GM12878 (cell line): ENCODE measurements around the gene RAI14. TPM values are rescaled to one million over a fixed set of nuclear protein-coding genes. Genes with fewer than 3 reads are reported as not detected.
"Not testable (repeated sequence)": the region's sequence is repeated elsewhere in the genome, so short reads cannot be mapped to it uniquely, and the experiment has no call there.

Source experiments
- ATAC-seq: fragments of 200-7000 bp; cut with Tn5 transposase; 3 replicates; pipeline ENCODE4 v1.9.1; 2020; ENCODE audit warnings: mild to moderate bottlenecking, moderate library complexity
- BruUV-seq: library from RNA; stranded (reverse); fragments of 400-500 nt; replicated peaks from 2 replicates; lab custom pipeline; 2021; lab: Mats Ljungman, UMichigan
- CTCF ChIA-PET: fragments of 300-600 bp; sonication (Branson Sonifier 250); formaldehyde crosslinking; extraction: SDS; loops from one replicate; lab custom pipeline; 2021; ENCODE audit warnings: inconsistent platforms; lab: Yijun Ruan, JAX
- POLR2A ChIA-PET: fragments of 350-600 bp; formaldehyde crosslinking; extraction: SDS; loops from one replicate; lab custom pipeline; 2021; ENCODE audit warnings: inconsistent platforms; lab: Charles Lee
- RAD21 ChIA-PET: fragments of 300-600 bp; sonication (Branson Sonifier 250); formaldehyde crosslinking; loops from one replicate; lab custom pipeline; 2023; ENCODE audit warnings: antibody characterized with exemption; ENCODE audit not compliant: unreplicated experiment; lab: Charles Lee
- SMC1A ChIA-PET: fragments of 300-600 bp; sonication (Branson Sonifier 250); formaldehyde crosslinking; loops from one replicate; lab custom pipeline; 2023; ENCODE audit not compliant: unreplicated experiment, uncharacterized antibody; lab: Charles Lee
- DNase-seq: peaks from one replicate; pipeline ENCODE4 v3.0.0-alpha.2; 2011; ENCODE audit warnings: low read depth, low spot score
- FAIRE-seq: peaks from 3 replicates; lab custom pipeline; 2011; peaks lifted over from hg19 to GRCh38; lab: Jason Lieb, UNC
- H2AFZ ChIP-seq: 2 replicates; pipeline ENCODE4 v1.6.0; 2011; ENCODE audit warnings: low read depth, low read length, control low read depth; ENCODE audit not compliant: control insufficient read depth
- H3K27ac ChIP-seq: 2 replicates; pipeline ENCODE4 v1.5.1; 2011; ENCODE audit warnings: control low read depth; ENCODE audit not compliant: control insufficient read depth, insufficient read depth
- H3K27me3 ChIP-seq, 2 experiments: replicated peaks in 1 of 2; 2 replicates each; pipeline versions ENCODE4 v1.6.0 to v1.6.1; 2011; ENCODE audit warnings: low read length in 1 of 2; ENCODE audit not compliant: control insufficient read depth in 2 of 2, insufficient read depth in 2 of 2
- H3K36me3 ChIP-seq, 2 experiments: 2 replicates each; pipeline ENCODE4 v1.5.1; 2011; ENCODE audit warnings: low read length in 1 of 2; ENCODE audit not compliant: control insufficient read depth in 2 of 2, insufficient read depth in 2 of 2
- H3K4me1 ChIP-seq: 2 replicates; pipeline ENCODE4 v1.6.1; 2011; ENCODE audit warnings: mild to moderate bottlenecking, low read length, moderate library complexity, mixed read lengths; ENCODE audit not compliant: control insufficient read depth, insufficient read depth
- H3K4me2 ChIP-seq: 2 replicates; pipeline ENCODE4 v1.6.0; 2011; ENCODE audit warnings: control low read depth; ENCODE audit not compliant: control insufficient read depth, insufficient read depth
- H3K4me3 ChIP-seq: fragments of 200-600 bp; sonication (generic); 2 replicates; pipeline ENCODE4 v1.5.1; 2016
- H3K79me2 ChIP-seq: 2 replicates; pipeline ENCODE4 v1.6.0; 2011; ENCODE audit warnings: low read length; ENCODE audit not compliant: control insufficient read depth, insufficient read depth
- H3K9ac ChIP-seq: 2 replicates; pipeline ENCODE4 v1.8.0; 2011; ENCODE audit warnings: low read length, control low read depth, mixed read lengths; ENCODE audit not compliant: control insufficient read depth, insufficient read depth
- H3K9me3 ChIP-seq: replicated peaks from 3 replicates; pipeline ENCODE4 v1.5.1; 2011; ENCODE audit warnings: mild to moderate bottlenecking, low read length; ENCODE audit not compliant: control insufficient read depth, insufficient read depth
- H4K20me1 ChIP-seq: 2 replicates; pipeline ENCODE4 v1.6.0; 2011; ENCODE audit not compliant: control insufficient read depth, insufficient read depth
- RBBP5 ChIP-seq: fragments of 200-600 bp; sonication (generic); conservative IDR thresholded peaks from 2 replicates; pipeline ENCODE4 v1.6.1; 2016
- RUNX3 ChIP-seq: IDR thresholded peaks from 2 replicates; pipeline ENCODE4 v1.6.1; 2012; ENCODE audit warnings: low read length, inconsistent platforms
- ZBTB40 ChIP-seq: fragments of 450-650 bp; IDR thresholded peaks from 2 replicates; pipeline ENCODE4 v1.6.1; 2016; ENCODE audit warnings: mild to moderate bottlenecking, moderate library complexity, borderline replicate concordance
- ZNF207 ChIP-seq: fragments of 450-650 bp; IDR thresholded peaks from 2 replicates; pipeline ENCODE4 v1.6.1; 2014; ENCODE audit warnings: antibody characterized with exemption, mild to moderate bottlenecking, borderline replicate concordance
- WGBS: methylation state at CpG from one replicate; pipeline ENCODE4 v1.1.6; 2016; ENCODE audit warnings: low lambda C conversion rate; ENCODE audit not compliant: insufficient replicate concordance, insufficient coverage; ENCODE audit errors: missing lambda C conversion rate; 5-methylcytosine and 5-hydroxymethylcytosine counted together
- in situ Hi-C: fragments of 300-500 bp; cut with MboI; formaldehyde crosslinking; loops from 9 replicates; pipeline ENCODE4 v1.14.3; 2018; ENCODE audit warnings: mixed read lengths
- intact Hi-C: fragments of 100-400 bp; cut with micrococcal nuclease; formaldehyde crosslinking; loops from one replicate; pipeline ENCODE4 v1.14.2; 2022; ENCODE audit not compliant: unreplicated experiment
- polyA plus RNA-seq, 11 experiments: library from polyadenylated mRNA; depleted of rRNA in 4 of 11; unstranded in 6 of 11; stranded (reverse) in 5 of 11; fragments of >200 nt; fragmentation: Nextera tagmentation in 4 of 11; fragmentation: Illumina TruSeq in 1 of 11; extraction: Ambion mirVana in 4 of 11; extraction: Trizol in 1 of 11; gene quantifications; 1 replicate in 1 of 11; 2 replicates in 10 of 11; pipeline versions ENCODE4 v1.2.1 to v1.2.3, GENCODE V29; 2011 to 2016; ENCODE audit warnings: inconsistent platforms in 2 of 11, missing spikeins in 2 of 11, low read depth in 1 of 11
- total RNA-seq, 4 experiments: library from RNA; depleted of rRNA in 3 of 4; stranded (reverse); fragments of >200 nt in 3 of 4; fragmentation: Illumina TruSeq in 1 of 4; extraction: Trizol in 1 of 4; gene quantifications; 2 replicates each; pipeline versions ENCODE4 v1.2.1 to v1.2.3, GENCODE V29; 2013 to 2021
- TF ChIP-seq, protein P1 (sequence below): IDR thresholded peaks from 2 replicates; pipeline ENCODE4 v1.6.1; 2011; ENCODE audit warnings: low read depth, mild to moderate bottlenecking, low read length, moderate library complexity, borderline replicate concordance; ENCODE audit errors: extremely low read depth

Gene RAI14
- total and polyA plus RNA-seq, 10 of the 15 experiments (the other 5 are each of a cell fraction or from before 2014, with no cell fraction given): 0.18 to 4.6 (median 1.9) TPM

DNA sequence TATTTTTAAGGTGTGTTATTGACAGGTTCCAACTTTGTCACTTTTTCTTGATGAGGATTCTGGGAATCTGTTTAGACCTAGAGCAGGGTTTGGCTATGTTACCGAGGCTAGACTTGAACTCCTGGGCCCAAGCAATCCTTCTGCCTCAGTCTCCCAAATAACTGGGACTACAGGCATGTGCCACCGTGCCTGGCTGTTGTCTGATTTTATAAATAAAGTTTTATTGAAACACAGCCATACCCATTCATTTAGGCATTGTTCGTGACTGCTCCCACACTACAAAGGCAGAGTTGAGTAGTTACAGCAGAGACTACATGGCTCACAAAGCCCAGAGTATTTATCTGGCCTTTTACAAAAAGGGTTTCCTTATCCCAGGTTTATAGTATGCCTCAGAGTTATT lies 102.4 kb downstream of the RAI14 start:
- ChIA-PET CTCF (no interaction called here), POLR2A (no interaction called here), RAD21 (no interaction called here), SMC1A (no interaction called here)
- Histone ChIP-seq H3K4me3 (no peak overlapping the region), H3K9ac (no peak overlapping the region), H2AFZ (no peak overlapping the region), H3K27ac (no peak overlapping the region), H3K4me2 (no peak overlapping the region), H3K4me1 (no peaks in the 10 kb centered on the region), H3K27me3 (no peaks in the 10 kb centered on the region), H3K36me3 (no peaks in the 10 kb centered on the region), H3K79me2 (no peaks in the 10 kb centered on the region), H4K20me1 (no peaks in the 10 kb centered on the region), H3K9me3 (no peaks in the 10 kb centered on the region)
- TF ChIP-seq RBBP5: no peak
- peak; percentile 14; the same call in 1 of the 2 replicates for TF ChIP-seq ZBTB40
- no peak for TF ChIP-seq RUNX3
- no peak for TF ChIP-seq ZNF207
- TF ChIP-seq, protein P1, sequence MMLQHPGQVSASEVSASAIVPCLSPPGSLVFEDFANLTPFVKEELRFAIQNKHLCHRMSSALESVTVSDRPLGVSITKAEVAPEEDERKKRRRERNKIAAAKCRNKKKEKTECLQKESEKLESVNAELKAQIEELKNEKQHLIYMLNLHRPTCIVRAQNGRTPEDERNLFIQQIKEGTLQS: no peak
- FAIRE-seq (no peak), ATAC-seq (no peak), DNase-seq (no peak)
- WGBS: 27% methylated on average over 3 of the region's 3 CpGs
- no TSS peak for BruUV-seq
- intact Hi-C loops (no loop called here), in situ Hi-C loops (no loop called here)

- H3K27me3 ChIP-seq, DNase-seq, POLR2A ChIA-PET, H3K9ac ChIP-seq, RAD21 ChIA-PET, H3K4me2 ChIP-seq, H4K20me1 ChIP-seq, intact Hi-C loops, H3K4me1 ChIP-seq, H3K4me3 ChIP-seq, H3K27ac ChIP-seq, H3K36me3 ChIP-seq, BruUV-seq, ATAC-seq, H2AFZ ChIP-seq, H3K9me3 ChIP-seq, FAIRE-seq, H3K79me2 ChIP-seq, in situ Hi-C loops: not testable (repeated sequence)
- CTCF ChIA-PET: interaction anchor here (0.6 kb wide), 1 partner anchor 89 kb away, joined by 3 read pairs; no protein-coding TSS in a partner anchor
- SMC1A ChIA-PET: interaction anchor here (0.6 kb wide), 1 partner anchor 16 kb away, joined by 3 read pairs; no protein-coding TSS in a partner anchor
- 52% methylated on average over 5 of the region's 5 CpGs for WGBS
Observed at GRCh38 chr5:34759213-34759612, 103.1 kb downstream of the RAI14 start.
